ENCODE measurements around the gene GRAMD2A. TPM values are rescaled to one million over a fixed set of nuclear protein-coding genes. Genes with fewer than 3 reads are reported as not detected.

Gene GRAMD2A
- total RNA-seq = not detected

GRCh38 chr15:72197460-72198355 lies at the start of gene GRAMD2A:
GRAMD2A (minus strand) TSS chr15:72197787.
- H3K4me3 Mint-ChIP-seq = peak within 1 kb of the TSS; percentile 58
- peaks cover 0 to 19% of the 10 kb centered on the region in 2 donors for H3K4me1 Mint-ChIP-seq (ENCODE audit: low read depth in 2 of 2)
- peaks cover 6% of the 10 kb centered on the region for H3K36me3 Mint-ChIP-seq
- DNase-seq (ENCODE audit: low spot score) (no peak), ATAC-seq (peak; percentile 72 to 78)
- H3K27ac Mint-ChIP-seq = peak within 1 kb of the TSS; percentile 66 to 78
- peaks cover 0 to 6% of the 10 kb centered on the region in 2 donors for H3K27me3 Mint-ChIP-seq
- no peaks in the 10 kb centered on the region for H3K9me3 Mint-ChIP-seq

GRCh38 chr15:72242775-72243370 lies 45.3 kb upstream of the GRAMD2A start:
- H3K36me3 Mint-ChIP-seq = peaks cover 17% of the 10 kb centered on the region
- H3K27me3 Mint-ChIP-seq = no peaks in the 10 kb centered on the region
- H3K27ac Mint-ChIP-seq = peak overlapping the region; percentile 40 to 99
- no peaks in the 10 kb centered on the region for H3K9me3 Mint-ChIP-seq
- no peak for DNase-seq (ENCODE audit: low spot score)
- ATAC-seq = no peak
- H3K4me1 Mint-ChIP-seq (ENCODE audit: low read depth in 2 of 2) = peaks cover 8 to 35% of the 10 kb centered on the region in 2 donors
- H3K4me3 Mint-ChIP-seq = no peak overlapping the region

- H3K4me3 Mint-ChIP-seq = peak overlapping the region; percentile 40
- peak overlapping the region; percentile 97 to 99 for H3K27ac Mint-ChIP-seq
- peaks cover 16% of the 10 kb centered on the region for H3K36me3 Mint-ChIP-seq
- DNase-seq (ENCODE audit: low spot score) = no peak
- H3K9me3 Mint-ChIP-seq = no peaks in the 10 kb centered on the region
- peak; percentile 25 to 51 for ATAC-seq
- no peaks in the 10 kb centered on the region for H3K27me3 Mint-ChIP-seq
- H3K4me1 Mint-ChIP-seq (ENCODE audit: low read depth in 2 of 2) = peaks cover 28 to 51% of the 10 kb centered on the region in 2 donors
Measured at GRCh38 chr15:72239652-72240051, 42.1 kb upstream of the GRAMD2A start.

GRCh38 chr15:72238586-72238985 lies 41.0 kb upstream of the GRAMD2A start:
- ATAC-seq (no peak), DNase-seq (ENCODE audit: low spot score) (no peak)
- no peaks in the 10 kb centered on the region for H3K27me3 Mint-ChIP-seq
- no peak overlapping the region for H3K4me3 Mint-ChIP-seq
- no peaks in the 10 kb centered on the region for H3K9me3 Mint-ChIP-seq
- H3K4me1 Mint-ChIP-seq (ENCODE audit: low read depth in 2 of 2) = peaks cover 32 to 49% of the 10 kb centered on the region in 2 donors
- H3K27ac Mint-ChIP-seq = peak overlapping the region; percentile 97 to 99
- H3K36me3 Mint-ChIP-seq = peaks cover 6% of the 10 kb centered on the region

GRCh38 chr15:72237853-72238224 lies 40.3 kb upstream of the GRAMD2A start:
- peak in 1 of 2 donors; percentile 5 for ATAC-seq
- Mint-ChIP-seq H3K27me3 (no peaks in the 10 kb centered on the region), H3K4me3 (peak overlapping the region; percentile 79), H3K36me3 (peaks cover 4% of the 10 kb centered on the region), H3K4me1 (ENCODE audit: low read depth in 2 of 2) (peaks cover 29 to 46% of the 10 kb centered on the region in 2 donors), H3K27ac (peak overlapping the region; percentile 97 to 99), H3K9me3 (no peaks in the 10 kb centered on the region)
- no peak for DNase-seq (ENCODE audit: low spot score)

GRCh38 chr15:72237029-72237852 lies 39.7 kb upstream of the GRAMD2A start:
- Mint-ChIP-seq H3K27me3 (no peaks in the 10 kb centered on the region), H3K36me3 (no peaks in the 10 kb centered on the region), H3K9me3 (no peaks in the 10 kb centered on the region), H3K4me3 (peak overlapping the region; percentile 79), H3K27ac (peak overlapping the region; percentile 97 to 99), H3K4me1 (ENCODE audit: low read depth in 2 of 2) (peaks cover 29 to 46% of the 10 kb centered on the region in 2 donors)
- DNase-seq (ENCODE audit: low spot score) = peak; percentile 90
- ATAC-seq = peak; percentile 97 to 98

GRCh38 chr15:72236381-72237003 lies 38.9 kb upstream of the GRAMD2A start:
- no peaks in the 10 kb centered on the region for H3K27me3 Mint-ChIP-seq
- H3K9me3 Mint-ChIP-seq = no peaks in the 10 kb centered on the region
- peak overlapping the region; percentile 97 to 99 for H3K27ac Mint-ChIP-seq
- ATAC-seq (no peak), DNase-seq (ENCODE audit: low spot score) (no peak)
- peak overlapping the region; percentile 79 for H3K4me3 Mint-ChIP-seq
- no peaks in the 10 kb centered on the region for H3K36me3 Mint-ChIP-seq
- H3K4me1 Mint-ChIP-seq (ENCODE audit: low read depth in 2 of 2) = peaks cover 37 to 47% of the 10 kb centered on the region in 2 donors

GRCh38 chr15:72235298-72235697 lies 37.7 kb upstream of the GRAMD2A start:
- no peak for ATAC-seq
- no peak for DNase-seq (ENCODE audit: low spot score)
- Mint-ChIP-seq H3K4me1 (ENCODE audit: low read depth in 2 of 2) (peaks cover 38 to 49% of the 10 kb centered on the region in 2 donors), H3K27ac (peak overlapping the region; percentile 54 to 78), H3K9me3 (no peaks in the 10 kb centered on the region), H3K36me3 (peaks cover 5% of the 10 kb centered on the region), H3K4me3 (no peak overlapping the region), H3K27me3 (no peaks in the 10 kb centered on the region)

GRCh38 chr15:72233769-72234168 lies 36.2 kb upstream of the GRAMD2A start:
- Mint-ChIP-seq H3K27ac (peak overlapping the region; percentile 54 to 78), H3K36me3 (peaks cover 16% of the 10 kb centered on the region), H3K9me3 (no peaks in the 10 kb centered on the region), H3K27me3 (no peaks in the 10 kb centered on the region), H3K4me3 (no peak overlapping the region), H3K4me1 (ENCODE audit: low read depth in 2 of 2) (peaks cover 46 to 51% of the 10 kb centered on the region in 2 donors)
- no peak for ATAC-seq
- DNase-seq (ENCODE audit: low spot score) = no peak

GRCh38 chr15:72231833-72232478 lies 34.4 kb upstream of the GRAMD2A start:
- DNase-seq (ENCODE audit: low spot score) (peak; percentile 72), ATAC-seq (no peak)
- H3K36me3 Mint-ChIP-seq = peaks cover 27% of the 10 kb centered on the region
- H3K9me3 Mint-ChIP-seq = no peaks in the 10 kb centered on the region
- H3K4me3 Mint-ChIP-seq = peak overlapping the region; percentile 95
- peaks cover 50 to 54% of the 10 kb centered on the region in 2 donors for H3K4me1 Mint-ChIP-seq (ENCODE audit: low read depth in 2 of 2)
- no peaks in the 10 kb centered on the region for H3K27me3 Mint-ChIP-seq
- H3K27ac Mint-ChIP-seq = peak overlapping the region; percentile 95 to 98

GRCh38 chr15:72231066-72231832 lies 33.7 kb upstream of the GRAMD2A start, which contains the start of gene PKM:
PKM (minus strand) TSS chr15:72231190; CDS start chr15:72219097, 12,093 bp downstream.
- Mint-ChIP-seq H3K4me3 (peak within 1 kb of the TSS; percentile 95), H3K27me3 (no peaks in the 10 kb centered on the region), H3K36me3 (peaks cover 27% of the 10 kb centered on the region), H3K9me3 (no peaks in the 10 kb centered on the region), H3K4me1 (ENCODE audit: low read depth in 2 of 2) (peaks cover 48 to 52% of the 10 kb centered on the region in 2 donors), H3K27ac (peak within 1 kb of the TSS; percentile 95 to 98)
- ATAC-seq (peak; percentile 71 to 78), DNase-seq (ENCODE audit: low spot score) (peak; percentile 99)
